GOT3 (cell line): ENCODE data around the gene TBX5.

ENCODE experiments used
- DNase-seq: peaks from one replicate; lab custom pipeline; 2025; ENCODE audit warnings: mixed read lengths; lab: John Stamatoyannopoulos, UW

Gene TBX5

GRCh38 chr12:114430306-114430705 lies 24.4 kb upstream of the TBX5 start:
- no peak for DNase-seq

GRCh38 chr12:114425031-114425626 lies 19.2 kb upstream of the TBX5 start:
- DNase-seq = no peak

GRCh38 chr12:114420944-114421335 lies 15.0 kb upstream of the TBX5 start:
- DNase-seq = no peak

- DNase-seq = no peak
Observed at GRCh38 chr12:114420182-114420943, 14.4 kb upstream of the TBX5 start.

- no peak for DNase-seq
Observed at GRCh38 chr12:114416028-114416427, 10.1 kb upstream of the TBX5 start.

GRCh38 chr12:114415525-114415868 lies 9.6 kb upstream of the TBX5 start:
- no peak for DNase-seq

GRCh38 chr12:114414866-114415524 lies 9.1 kb upstream of the TBX5 start:
- no peak for DNase-seq

- DNase-seq = no peak
Observed at GRCh38 chr12:114414031-114414865, 8.3 kb upstream of the TBX5 start.

- no peak for DNase-seq
Observed at GRCh38 chr12:114412825-114413749, 7.1 kb upstream of the TBX5 start.

- DNase-seq = no peak
Observed at GRCh38 chr12:114412307-114412706, 6.4 kb upstream of the TBX5 start.

- DNase-seq = no peak
Observed at GRCh38 chr12:114411071-114411837, 5.3 kb upstream of the TBX5 start.

GRCh38 chr12:114409852-114410600 lies 4.1 kb upstream of the TBX5 start:
- no peak for DNase-seq

- DNase-seq = no peak
Observed at GRCh38 chr12:114408886-114409851, 3.2 kb upstream of the TBX5 start.

- DNase-seq = no peak
Observed at GRCh38 chr12:114408471-114408885, 2.5 kb upstream of the TBX5 start.

GRCh38 chr12:114407842-114408411 lies 2.0 kb upstream of the TBX5 start:
- DNase-seq = no peak

- DNase-seq = no peak
Observed at GRCh38 chr12:114406984-114407841, 1.3 kb upstream of the TBX5 start.

GRCh38 chr12:114406316-114406983 lies 506 bp upstream of the TBX5 start:
- DNase-seq = no peak
